DND-41 (cell line): ENCODE measurements around the gene RPL23.

Experiments
- CTCF ChIP-seq: IDR thresholded peaks from 2 replicates; pipeline ENCODE4 v1.5.1; 2012; ENCODE audit warnings: borderline replicate concordance, low read length, moderate library complexity, mild to moderate bottlenecking; ENCODE audit not compliant: poor library complexity, severe bottlenecking; ENCODE audit errors: extremely low read depth
- EZH2 ChIP-seq: IDR thresholded peaks from 3 replicates; pipeline ENCODE4 v1.6.1; 2012; ENCODE audit warnings: borderline replicate concordance, low read depth, mild to moderate bottlenecking, moderate library complexity, low read length, inconsistent platforms; ENCODE audit not compliant: severe bottlenecking

- no peak for TF ChIP-seq CTCF
- no peak for TF ChIP-seq EZH2
Measured at GRCh38 chr17:38869526-38870258, 16.2 kb upstream of the RPL23 start, which contains the start of gene LASP1.
